CD8-positive, alpha-beta memory T cell (primary cell): Measurements from ENCODE around the gene BDKRB1. TPM values are rescaled to one million over a fixed set of nuclear protein-coding genes. Genes with fewer than 3 reads are reported as not detected.

Experiments used
- CTCF ChIA-PET: fragments of 350-600 bp; sonication (Branson Sonifier 250); formaldehyde crosslinking; loops from one replicate; lab custom pipeline; 2021; ENCODE audit warnings: antibody characterized with exemption; lab: Charles Lee
- POLR2A ChIA-PET: fragments of 350-600 bp; sonication (Branson Sonifier 250); formaldehyde crosslinking; loops from one replicate; lab custom pipeline; 2021; ENCODE audit warnings: antibody characterized with exemption; lab: Charles Lee
- DNase-seq, 5 donors: peaks; one replicate each; pipeline versions ENCODE4 v3.0.0 to v3.0.0-alpha.2; 2020 to 2022; ENCODE audit warnings: mixed read lengths in 1 of 5
- H3K27ac ChIP-seq: one replicate; pipeline ENCODE4 v1.7.0; 2013; ENCODE audit warnings: low read depth, mild to moderate bottlenecking, low read length, moderate library complexity
- H3K27me3 ChIP-seq: 2 replicates; pipeline ENCODE4 v1.7.0; 2013; ENCODE audit warnings: low read length, mild to moderate bottlenecking; ENCODE audit not compliant: insufficient read depth, poor library complexity, severe bottlenecking
- H3K36me3 ChIP-seq: 2 replicates; pipeline ENCODE4 v1.7.0; 2013; ENCODE audit warnings: mild to moderate bottlenecking, low read length, moderate library complexity; ENCODE audit not compliant: insufficient read depth
- H3K4me1 ChIP-seq: 2 replicates; pipeline ENCODE4 v1.7.0; 2013; ENCODE audit warnings: mild to moderate bottlenecking, low read length, moderate library complexity; ENCODE audit not compliant: insufficient read depth
- H3K4me3 ChIP-seq: 2 replicates; pipeline ENCODE4 v1.7.0; 2013; ENCODE audit warnings: mild to moderate bottlenecking, low read length
- H3K9me3 ChIP-seq: 2 replicates; pipeline ENCODE4 v1.7.0; 2013; ENCODE audit warnings: mild to moderate bottlenecking, low read length
- H3K27ac Mint-ChIP-seq, 8 donors: one replicate each; pipeline ENCODE4 v1.8.0; 2020 to 2021; ENCODE audit warnings: mixed read lengths in 8 of 8, mild to moderate bottlenecking in 6 of 8, inconsistent platforms in 3 of 8, moderate library complexity in 3 of 8
- H3K27me3 Mint-ChIP-seq, 2 donors: one replicate each; pipeline ENCODE4 v1.8.0; 2020 to 2021; ENCODE audit warnings: mixed read lengths in 2 of 2, mild to moderate bottlenecking in 1 of 2, moderate library complexity in 1 of 2
- H3K36me3 Mint-ChIP-seq, 3 donors: one replicate each; pipeline ENCODE4 v1.8.0; 2020 to 2021; ENCODE audit warnings: mixed read lengths in 3 of 3, inconsistent platforms in 1 of 3, mild to moderate bottlenecking in 1 of 3
- H3K4me1 Mint-ChIP-seq, 3 donors: one replicate each; pipeline ENCODE4 v1.8.0; 2020 to 2021; ENCODE audit warnings: mixed read lengths in 3 of 3, inconsistent platforms in 1 of 3, mild to moderate bottlenecking in 1 of 3
- H3K4me3 Mint-ChIP-seq, 7 donors: one replicate each; pipeline ENCODE4 v1.8.0; 2020 to 2021; ENCODE audit warnings: mixed read lengths in 7 of 7, mild to moderate bottlenecking in 6 of 7, moderate library complexity in 4 of 7, inconsistent platforms in 2 of 7
- H3K9me3 Mint-ChIP-seq, 5 donors: one replicate each; pipeline ENCODE4 v1.8.0; 2020 to 2022; ENCODE audit warnings: mixed read lengths in 5 of 5, mild to moderate bottlenecking in 3 of 5, moderate library complexity in 2 of 5, inconsistent platforms in 1 of 5
- polyA plus RNA-seq: library from polyadenylated mRNA; unstranded; fragments of 300-500 nt; fragmentation: Illumina TruSeq; gene quantifications from one replicate; pipeline ENCODE4 v1.2.3, GENCODE V29; 2021
- total RNA-seq, 2 experiments: library from RNA; stranded (reverse); gene quantifications; one replicate each; pipeline ENCODE4 v1.2.3, GENCODE V29; 2021

BDKRB1 gene
- total and polyA plus RNA-seq, 3 experiments from 2014 or later, result not detected

DNA sequence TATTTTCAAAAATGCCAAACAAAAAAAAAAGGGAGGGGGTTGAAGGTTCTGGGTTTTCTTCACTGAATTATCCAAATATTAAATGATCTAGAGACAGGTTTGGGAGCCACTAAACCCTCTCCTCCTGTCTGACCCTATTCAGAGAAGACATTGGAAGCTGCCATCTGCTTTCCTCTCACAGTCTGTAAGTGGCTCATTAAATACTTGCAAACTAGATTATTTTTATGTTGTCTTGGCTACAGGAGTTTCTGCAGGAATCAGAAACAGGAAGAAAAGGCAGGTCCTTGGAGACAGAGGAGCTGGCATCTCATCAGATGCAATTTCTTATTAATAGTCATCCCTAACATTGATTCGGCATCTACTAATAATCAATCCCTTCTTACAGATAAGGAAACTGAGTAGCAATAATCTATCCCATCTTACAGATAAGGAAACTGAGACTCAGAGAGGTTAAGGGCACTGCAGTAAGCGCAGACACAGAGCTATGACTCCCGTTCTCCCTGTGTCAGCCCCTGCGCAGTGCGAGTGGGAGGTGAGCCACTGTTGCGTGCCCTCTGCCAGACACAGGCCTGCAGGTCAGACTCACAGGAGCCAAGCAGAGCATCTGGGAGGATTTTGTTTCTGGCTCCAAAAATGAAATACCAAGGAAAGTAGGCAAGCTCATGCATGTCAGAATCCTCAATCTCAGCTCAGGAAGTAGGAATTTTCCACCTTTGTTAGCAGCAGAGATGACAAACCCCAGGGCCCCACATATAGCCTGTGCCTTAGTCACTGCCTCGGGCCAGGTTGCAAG, 40.4 kb upstream of the BDKRB1 start:
- Mint-ChIP-seq H3K36me3 (no peaks in the 10 kb centered on the region), H3K4me1 (no peaks in the 10 kb centered on the region), H3K27ac (no peak overlapping the region), H3K4me3 (no peak overlapping the region), H3K9me3 (peaks cover 0 to 9% (median 4%) of the 10 kb centered on the region in 5 donors), H3K27me3 (peaks cover 13 to 36% of the 10 kb centered on the region in 2 donors)
- no peak overlapping the region for H3K4me3 ChIP-seq
- no peaks in the 10 kb centered on the region for H3K36me3 ChIP-seq
- H3K9me3 ChIP-seq, result no peaks in the 10 kb centered on the region
- DNase-seq, result no peak
- H3K27ac ChIP-seq, result no peak overlapping the region
- no peaks in the 10 kb centered on the region for H3K27me3 ChIP-seq
- ChIA-PET CTCF (interaction anchor here (0.5 kb wide), 1 partner anchor 1433 kb away, joined by 3 read pairs; no protein-coding TSS in a partner anchor), POLR2A (no interaction called here)
- no peaks in the 10 kb centered on the region for H3K4me1 ChIP-seq

DNA sequence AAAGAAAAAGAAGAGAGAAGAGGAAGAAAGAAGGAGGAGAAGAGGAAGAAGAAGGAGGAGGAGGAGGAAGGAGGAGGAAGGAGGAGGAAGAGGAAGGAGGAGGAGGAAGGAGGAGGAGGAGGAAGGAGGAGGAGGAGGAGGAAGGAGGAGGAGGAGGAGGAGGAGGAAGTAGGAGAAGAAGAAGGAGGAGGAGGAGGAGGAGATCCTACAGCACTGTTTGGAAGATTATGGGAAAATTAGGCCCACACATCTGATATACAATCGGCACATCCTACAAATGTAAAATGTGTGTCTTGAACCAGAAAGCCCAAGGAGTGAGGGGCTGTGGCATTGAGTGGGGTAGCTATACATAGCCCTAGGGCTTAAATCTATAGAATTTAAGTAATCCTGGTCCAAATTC, 39.4 kb upstream of the BDKRB1 start:
- DNase-seq, result no peak
- peaks cover 0 to 9% (median 4%) of the 10 kb centered on the region in 5 donors for H3K9me3 Mint-ChIP-seq
- H3K4me1 ChIP-seq, result no peaks in the 10 kb centered on the region
- no peaks in the 10 kb centered on the region for H3K36me3 ChIP-seq
- H3K9me3 ChIP-seq, result no peaks in the 10 kb centered on the region
- CTCF ChIA-PET, result no interaction called here
- H3K4me3 ChIP-seq, result no peak overlapping the region
- H3K27me3 ChIP-seq, result no peaks in the 10 kb centered on the region
- H3K36me3 Mint-ChIP-seq, result no peaks in the 10 kb centered on the region
- H3K27ac Mint-ChIP-seq, result no peak overlapping the region
- POLR2A ChIA-PET, result no interaction called here
- H3K4me3 Mint-ChIP-seq, result no peak overlapping the region
- H3K27ac ChIP-seq, result no peak overlapping the region
- H3K4me1 Mint-ChIP-seq, result no peaks in the 10 kb centered on the region
- peaks cover 16 to 43% of the 10 kb centered on the region in 2 donors for H3K27me3 Mint-ChIP-seq

DNA sequence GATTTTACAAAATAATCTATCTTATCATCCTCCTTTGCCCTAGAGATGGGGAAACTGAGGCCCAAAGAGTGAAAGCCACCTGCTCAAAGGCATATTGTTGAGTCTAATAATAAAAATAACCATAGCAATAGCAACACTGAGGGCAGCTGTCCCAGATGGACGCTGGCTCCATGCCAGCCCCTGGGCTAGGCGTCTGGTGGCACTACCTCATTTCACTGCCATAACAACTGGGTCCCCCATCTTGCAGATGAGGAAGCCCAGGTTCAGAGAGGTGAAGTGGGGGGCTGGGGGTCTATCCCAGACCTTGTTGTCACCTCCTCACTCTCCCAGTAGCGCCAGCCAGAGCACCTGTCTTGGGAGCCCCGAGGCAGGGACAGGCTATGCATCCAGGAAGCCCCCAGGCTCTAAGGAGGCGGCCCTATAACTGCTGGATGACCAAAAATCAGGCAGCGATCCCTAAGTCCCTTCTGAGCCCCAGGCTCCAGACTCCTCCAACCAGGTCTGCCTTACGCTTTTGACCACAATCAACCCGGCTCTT, 38.6 kb upstream of the BDKRB1 start:
- Mint-ChIP-seq H3K36me3 (no peaks in the 10 kb centered on the region), H3K27me3 (peaks cover 16 to 44% of the 10 kb centered on the region in 2 donors), H3K9me3 (peaks cover 0 to 7% (median 3%) of the 10 kb centered on the region in 5 donors), H3K4me3 (no peak overlapping the region), H3K4me1 (no peaks in the 10 kb centered on the region), H3K27ac (no peak overlapping the region)
- Histone ChIP-seq H3K27me3 (no peaks in the 10 kb centered on the region), H3K27ac (no peak overlapping the region), H3K36me3 (no peaks in the 10 kb centered on the region), H3K4me1 (no peaks in the 10 kb centered on the region), H3K9me3 (no peaks in the 10 kb centered on the region), H3K4me3 (no peak overlapping the region)
- ChIA-PET CTCF (no interaction called here), POLR2A (no interaction called here)
- no peak for DNase-seq

DNA sequence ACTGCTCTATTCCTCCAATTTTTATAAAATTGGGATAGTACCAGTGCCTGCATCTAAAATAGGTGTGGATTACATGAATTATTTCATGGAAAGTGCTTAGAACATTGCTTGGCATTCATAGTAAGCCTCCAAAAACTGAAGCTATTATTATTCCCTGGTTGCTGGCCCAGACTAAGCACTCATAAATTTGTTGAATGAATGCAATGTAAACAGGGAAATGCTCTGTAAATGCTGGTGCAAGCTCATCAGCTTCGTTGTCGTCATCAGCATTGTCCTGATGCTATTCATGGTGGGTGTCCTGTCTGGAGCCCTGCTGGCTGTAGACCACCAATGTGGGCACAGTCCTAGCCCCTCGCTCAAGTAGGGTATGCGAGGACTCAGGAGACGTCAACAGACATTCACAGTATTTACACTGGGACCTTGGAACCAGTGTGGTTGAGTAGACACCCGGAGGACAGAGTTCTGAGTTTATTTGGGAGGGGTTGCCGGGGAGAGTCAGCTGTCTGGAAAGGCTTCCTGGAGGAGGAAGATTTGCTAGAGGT, 34.8 kb upstream of the BDKRB1 start:
- no peak for DNase-seq
- H3K4me1 Mint-ChIP-seq, result no peaks in the 10 kb centered on the region
- Histone ChIP-seq H3K27me3 (no peaks in the 10 kb centered on the region), H3K27ac (no peak overlapping the region), H3K36me3 (no peaks in the 10 kb centered on the region), H3K9me3 (no peaks in the 10 kb centered on the region), H3K4me1 (no peaks in the 10 kb centered on the region), H3K4me3 (no peak overlapping the region)
- no peak overlapping the region for H3K4me3 Mint-ChIP-seq
- peaks cover 9 to 42% of the 10 kb centered on the region in 2 donors for H3K27me3 Mint-ChIP-seq
- H3K36me3 Mint-ChIP-seq, result no peaks in the 10 kb centered on the region
- POLR2A ChIA-PET, result no interaction called here
- H3K9me3 Mint-ChIP-seq, result no peaks in the 10 kb centered on the region
- no peak overlapping the region for H3K27ac Mint-ChIP-seq
- CTCF ChIA-PET, result interaction anchor here (1.4 kb wide), 1 partner anchor 17 kb away, joined by 3 read pairs; the partner anchor contains the start of gene BDKRB2

DNA sequence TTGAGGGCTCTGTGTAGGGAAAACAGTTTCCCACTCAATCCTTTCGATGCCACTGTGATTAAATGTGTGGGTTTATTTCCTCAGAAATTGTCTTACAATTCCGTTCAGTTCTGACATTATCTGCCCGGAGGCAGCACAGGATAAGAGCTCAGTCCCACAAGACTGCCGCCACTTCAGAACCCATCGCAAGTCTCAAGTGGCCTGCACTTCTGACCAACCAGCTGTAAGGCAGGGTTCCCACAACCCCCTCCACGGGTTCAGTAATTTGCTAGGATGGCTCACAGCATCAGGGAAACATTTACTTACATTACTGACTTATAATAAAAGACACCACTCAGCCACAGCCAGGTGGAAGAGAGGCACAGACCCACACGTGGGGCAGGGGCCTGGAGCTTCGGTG, 34.2 kb upstream of the BDKRB1 start:
- H3K27ac ChIP-seq, result no peak overlapping the region
- no peak for DNase-seq
- H3K4me3 ChIP-seq, result no peak overlapping the region
- H3K4me1 ChIP-seq, result no peaks in the 10 kb centered on the region
- POLR2A ChIA-PET, result no interaction called here
- H3K4me3 Mint-ChIP-seq, result no peak overlapping the region
- no peaks in the 10 kb centered on the region for H3K4me1 Mint-ChIP-seq
- H3K9me3 Mint-ChIP-seq, result no peaks in the 10 kb centered on the region
- CTCF ChIA-PET, result interaction anchor here (1.4 kb wide), 1 partner anchor 17 kb away, joined by 3 read pairs; the partner anchor contains the start of gene BDKRB2
- no peaks in the 10 kb centered on the region for H3K9me3 ChIP-seq
- H3K27me3 ChIP-seq, result no peaks in the 10 kb centered on the region
- H3K27ac Mint-ChIP-seq, result no peak overlapping the region
- peaks cover 9 to 42% of the 10 kb centered on the region in 2 donors for H3K27me3 Mint-ChIP-seq
- H3K36me3 ChIP-seq, result no peaks in the 10 kb centered on the region
- no peaks in the 10 kb centered on the region for H3K36me3 Mint-ChIP-seq

- Mint-ChIP-seq H3K36me3 (peaks cover 0 to 3% (median 0%) of the 10 kb centered on the region in 3 donors), H3K27ac (no peak overlapping the region), H3K27me3 (peaks cover 10 to 46% of the 10 kb centered on the region in 2 donors), H3K9me3 (no peaks in the 10 kb centered on the region), H3K4me1 (no peaks in the 10 kb centered on the region), H3K4me3 (no peak overlapping the region)
- POLR2A ChIA-PET, result no interaction called here
- no peaks in the 10 kb centered on the region for H3K36me3 ChIP-seq
- H3K27me3 ChIP-seq, result no peaks in the 10 kb centered on the region
- no peak for DNase-seq
- CTCF ChIA-PET, result no interaction called here
- H3K4me1 ChIP-seq, result no peaks in the 10 kb centered on the region
- H3K27ac ChIP-seq, result no peak overlapping the region
- H3K9me3 ChIP-seq, result no peaks in the 10 kb centered on the region
- H3K4me3 ChIP-seq, result no peak overlapping the region
Observed at GRCh38 chr14:96224480-96225096, 31.4 kb upstream of the BDKRB1 start.

GRCh38 chr14:96225213-96225612, 30.8 kb upstream of the BDKRB1 start:
- peaks cover 0 to 3% (median 0%) of the 10 kb centered on the region in 3 donors for H3K36me3 Mint-ChIP-seq
- POLR2A ChIA-PET, result no interaction called here
- Histone ChIP-seq H3K27ac (no peak overlapping the region), H3K27me3 (no peaks in the 10 kb centered on the region), H3K4me3 (no peak overlapping the region), H3K4me1 (no peaks in the 10 kb centered on the region), H3K9me3 (no peaks in the 10 kb centered on the region), H3K36me3 (no peaks in the 10 kb centered on the region)
- CTCF ChIA-PET, result no interaction called here
- no peak for DNase-seq
- H3K4me3 Mint-ChIP-seq, result no peak overlapping the region
- peaks cover 8 to 42% of the 10 kb centered on the region in 2 donors for H3K27me3 Mint-ChIP-seq
- H3K9me3 Mint-ChIP-seq, result no peaks in the 10 kb centered on the region
- H3K4me1 Mint-ChIP-seq, result no peaks in the 10 kb centered on the region
- peak overlapping the region in 1 of 8 donors; percentile 10 for H3K27ac Mint-ChIP-seq

GRCh38 chr14:96225745-96226151, 30.3 kb upstream of the BDKRB1 start:
- POLR2A ChIA-PET, result no interaction called here
- Histone ChIP-seq H3K4me3 (no peak overlapping the region), H3K4me1 (no peaks in the 10 kb centered on the region), H3K9me3 (no peaks in the 10 kb centered on the region), H3K27me3 (no peaks in the 10 kb centered on the region), H3K27ac (no peak overlapping the region), H3K36me3 (no peaks in the 10 kb centered on the region)
- no peaks in the 10 kb centered on the region for H3K9me3 Mint-ChIP-seq
- no peak for DNase-seq
- peaks cover 10 to 36% of the 10 kb centered on the region in 2 donors for H3K27me3 Mint-ChIP-seq
- CTCF ChIA-PET, result no interaction called here
- H3K36me3 Mint-ChIP-seq, result peaks cover 0 to 3% (median 0%) of the 10 kb centered on the region in 3 donors
- no peaks in the 10 kb centered on the region for H3K4me1 Mint-ChIP-seq
- H3K27ac Mint-ChIP-seq, result peak overlapping the region in 1 of 8 donors; percentile 10
- H3K4me3 Mint-ChIP-seq, result no peak overlapping the region
